HepG2 (cell line): ENCODE results near the gene PLXDC2. TPM values are rescaled to one million over a fixed set of nuclear protein-coding genes. Genes with fewer than 3 reads are reported as not detected.

Source experiments
- ATAC-seq: fragments of 200-7000 bp; cut with Tn5 transposase; 3 replicates; pipeline ENCODE4 v1.9.1; 2020; ENCODE audit warnings: mild to moderate bottlenecking, moderate library complexity
- BruUV-seq: library from RNA; stranded (reverse); fragments of 400-500 nt; replicated peaks from 2 replicates; lab custom pipeline; 2021; lab: Mats Ljungman, UMichigan
- CTCF ChIA-PET: fragments of 300-600 bp; formaldehyde crosslinking; extraction: SDS; loops from one replicate; lab custom pipeline; 2021; ENCODE audit warnings: low total read pairs, inconsistent platforms, low intra/inter-chr PET ratio; lab: Yijun Ruan, JAX
- POLR2A ChIA-PET: fragments of 350-600 bp; sonication (Branson Sonifier 250); formaldehyde crosslinking; loops from one replicate; lab custom pipeline; 2020; ENCODE audit warnings: antibody characterized with exemption, inconsistent platforms; lab: Yijun Ruan, JAX
- DNase-seq: peaks from one replicate; pipeline ENCODE4 v3.0.0-alpha.2; 2015; ENCODE audit warnings: low spot score
- FAIRE-seq: peaks from 3 replicates; lab custom pipeline; 2011; peaks lifted over from hg19 to GRCh38; lab: Jason Lieb, UNC
- H2AFZ ChIP-seq: one replicate; pipeline ENCODE4 v1.6.1; 2011; ENCODE audit warnings: low read length, inconsistent platforms
- H3K27ac ChIP-seq: fragments of 300-600 bp; 3 replicates; pipeline ENCODE4 v1.8.0; 2011; ENCODE audit warnings: mixed run types, mild to moderate bottlenecking, mixed read lengths, low read length, inconsistent platforms; ENCODE audit not compliant: insufficient read depth; ENCODE audit errors: extremely low read length
- H3K27me3 ChIP-seq, 2 experiments: fragments of 200-600 bp in 1 of 2; 2 replicates in 1 of 2; 3 replicates in 1 of 2; pipeline versions ENCODE4 v1.6.0 to v1.8.0; 2011; ENCODE audit warnings: low read length in 2 of 2, mild to moderate bottlenecking in 2 of 2, moderate library complexity in 2 of 2, inconsistent platforms in 1 of 2; ENCODE audit not compliant: insufficient read depth in 2 of 2, control insufficient read depth in 1 of 2
- H3K36me3 ChIP-seq, 2 experiments: fragments of 200-600 bp in 1 of 2; replicated peaks in 1 of 2; 2 replicates in 1 of 2; 3 replicates in 1 of 2; pipeline versions ENCODE4 v1.5.1 to v1.8.0; 2011; ENCODE audit warnings: low read length in 2 of 2, inconsistent platforms in 1 of 2; ENCODE audit not compliant: insufficient read depth in 2 of 2, control insufficient read depth in 1 of 2
- H3K4me1 ChIP-seq: 2 replicates; pipeline ENCODE4 v1.5.1; 2012; ENCODE audit warnings: low read length, inconsistent platforms; ENCODE audit not compliant: insufficient read depth
- H3K4me2 ChIP-seq: 2 replicates; pipeline ENCODE4 v1.6.0; 2011; ENCODE audit warnings: low read depth, low read length, inconsistent platforms
- H3K4me3 ChIP-seq, 3 experiments: fragments of 200-600 bp in 1 of 3; sonication (generic), shearing (Covaris generic) in 1 of 3; replicated peaks in 1 of 3; 2 replicates each; pipeline ENCODE4 v1.5.1; 2011 to 2016; ENCODE audit warnings: low read length in 3 of 3, inconsistent platforms in 2 of 3, low read depth in 2 of 3, mild to moderate bottlenecking in 2 of 3, control low read depth in 1 of 3, mixed read lengths in 1 of 3; ENCODE audit not compliant: insufficient read depth in 1 of 3
- H3K79me2 ChIP-seq: one replicate; pipeline ENCODE4 v1.6.1; 2011; ENCODE audit warnings: low read length, inconsistent platforms; ENCODE audit not compliant: insufficient read depth
- H3K9ac ChIP-seq: 2 replicates; pipeline ENCODE4 v1.6.0; 2011; ENCODE audit warnings: mild to moderate bottlenecking, low read depth, low read length, inconsistent platforms; ENCODE audit not compliant: insufficient read depth
- H3K9me3 ChIP-seq: 2 replicates; pipeline ENCODE4 v1.5.1; 2012; ENCODE audit warnings: mild to moderate bottlenecking, low read length
- H4K20me1 ChIP-seq: 2 replicates; pipeline ENCODE4 v1.6.0; 2011; ENCODE audit warnings: inconsistent platforms, mild to moderate bottlenecking, low read length, moderate library complexity; ENCODE audit not compliant: insufficient read depth
- ARNT ChIP-seq: fragments of 450-650 bp; IDR thresholded peaks from 2 replicates; pipeline ENCODE4 v1.6.1; 2017
- ASH2L ChIP-seq: fragments of 300-600, 200-600 bp; sonication (generic); IDR thresholded peaks from 2 replicates; pipeline ENCODE4 v1.7.0; 2017; ENCODE audit warnings: low read depth, mild to moderate bottlenecking, moderate library complexity, mixed read lengths, low read length; ENCODE audit not compliant: insufficient read length
- CERS6 ChIP-seq: sonication (generic); formaldehyde crosslinking; IDR thresholded peaks from 2 replicates; pipeline ENCODE4 v1.5.0; 2020; ENCODE audit warnings: missing genetic modification reagents
- FOXK1 ChIP-seq: sonication (generic); formaldehyde crosslinking; IDR thresholded peaks from 2 replicates; pipeline ENCODE4 v1.4.0; 2020; ENCODE audit warnings: low read depth, missing genetic modification reagents, borderline replicate concordance
- MXD1 ChIP-seq: sonication (generic); formaldehyde crosslinking; IDR thresholded peaks from 2 replicates; pipeline ENCODE4 v1.4.0; 2020; ENCODE audit warnings: mild to moderate bottlenecking, missing genetic modification reagents
- PRDM10 ChIP-seq: sonication (generic); formaldehyde crosslinking; IDR thresholded peaks from 2 replicates; pipeline ENCODE4 v1.4.0; 2020; ENCODE audit warnings: low read depth, missing genetic modification reagents
- REST ChIP-seq, 2 experiments: IDR thresholded peaks; 2 replicates each; pipeline ENCODE4 v1.6.1; 2011 to 2012; ENCODE audit warnings: low read length in 2 of 2, borderline replicate concordance in 1 of 2, low read depth in 1 of 2, mild to moderate bottlenecking in 1 of 2, moderate library complexity in 1 of 2
- SALL1 ChIP-seq: sonication (generic); formaldehyde crosslinking; IDR thresholded peaks from 2 replicates; pipeline ENCODE4 v1.8.0; 2022; ENCODE audit warnings: mild to moderate bottlenecking, missing genetic modification reagents
- ZKSCAN1 ChIP-seq: fragments of 150-350 bp; IDR thresholded peaks from 2 replicates; pipeline ENCODE4 v1.6.1; 2014; ENCODE audit warnings: low read length
- ZNF720 ChIP-seq: sonication (generic); formaldehyde crosslinking; IDR thresholded peaks from 2 replicates; pipeline ENCODE4 v1.4.0; 2020; ENCODE audit warnings: missing genetic modification reagents
- ZNF792 ChIP-seq: IDR thresholded peaks from 2 replicates; pipeline ENCODE4 v1.6.1; 2016
- WGBS: methylation state at CpG from one replicate; pipeline ENCODE4 v1.1.6; 2017; ENCODE audit warnings: low lambda C conversion rate; 5-methylcytosine and 5-hydroxymethylcytosine counted together
- in situ Hi-C: cut with HindIII; loops from 2 replicates; pipeline ENCODE4 v1.10.0; 2017; ENCODE audit warnings: low pct_unique_long_range_greater_than_20kb; ENCODE audit not compliant: extremely low pct_ligation_motif_present
- intact Hi-C: fragments of 100-400 bp; cut with micrococcal nuclease; formaldehyde crosslinking; loops from one replicate; pipeline ENCODE4 v1.10.0; 2022; ENCODE audit not compliant: unreplicated experiment
- polyA plus RNA-seq, 8 experiments: library from polyadenylated mRNA; depleted of rRNA in 3 of 8; stranded (reverse) in 7 of 8; unstranded in 1 of 8; fragments of >200 nt; fragmentation: Illumina TruSeq in 4 of 8; extraction: Trizol in 4 of 8; gene quantifications; 2 replicates each; pipeline versions ENCODE4 v1.2.1 to v1.2.3, GENCODE V29; 2011 to 2016; ENCODE audit warnings: low read depth in 4 of 8, missing spikeins in 1 of 8, mixed read lengths in 1 of 8; ENCODE audit not compliant: insufficient read depth in 1 of 8
- total RNA-seq, 5 experiments: library from RNA; depleted of rRNA; stranded (reverse); fragments of >200 nt; fragmentation: Illumina TruSeq; extraction: Trizol; gene quantifications; 2 replicates each; pipeline ENCODE4 v1.2.3, GENCODE V29; 2016; ENCODE audit warnings: low read depth in 1 of 5

The PLXDC2 gene
- total and polyA plus RNA-seq, 2 of the 13 experiments (the other 11 are each of a cell fraction or from before 2014, with no cell fraction given), result 2.1 to 2.4 TPM

- no peaks in the 10 kb centered on the region for H3K79me2 ChIP-seq
- H3K27me3 ChIP-seq, result no peaks in the 10 kb centered on the region
- ATAC-seq (no peak), DNase-seq (no peak), FAIRE-seq (no peak)
- TF ChIP-seq CERS6 (CRISPR knock-in tag), result no peak
- TF ChIP-seq REST (IDR thresholded peaks at IDR 0.05; ENCODE audit: borderline replicate concordance in 1 of 2, low read depth in 1 of 2, low read length in 2 of 2), result no peak
- no peak for TF ChIP-seq MXD1 (CRISPR knock-in tag)
- TF ChIP-seq ZNF792 (CRISPR knock-in tag), result no peak
- TF ChIP-seq SALL1 (CRISPR knock-in tag), result no peak
- TF ChIP-seq ZKSCAN1, result no peak
- TF ChIP-seq ARNT, result no peak
- TF ChIP-seq ZNF720, result no peak
- no peak for TF ChIP-seq FOXK1 (CRISPR knock-in tag)
- no peak for TF ChIP-seq PRDM10 (CRISPR knock-in tag)
- TF ChIP-seq ASH2L, result no peak
- intact Hi-C loops, result no loop called here
- ChIA-PET CTCF (no interaction called here), POLR2A (no interaction called here)
- WGBS, result 31% methylated on average over 5 of the region's 5 CpGs
- H2AFZ ChIP-seq, result no peak overlapping the region
- H3K27ac ChIP-seq, result no peak overlapping the region
- no TSS peak for BruUV-seq
- in situ Hi-C loops, result no loop called here
- H3K4me2 ChIP-seq, result no peak overlapping the region
- H3K36me3 ChIP-seq, result no peaks in the 10 kb centered on the region
- H3K9ac ChIP-seq, result no peak overlapping the region
- no peaks in the 10 kb centered on the region for H3K4me1 ChIP-seq
- H4K20me1 ChIP-seq, result no peaks in the 10 kb centered on the region
- H3K9me3 ChIP-seq, result no peaks in the 10 kb centered on the region
- no peak overlapping the region for H3K4me3 ChIP-seq
These were observed 8.4 kb downstream of the PLXDC2 start for GRCh38 chr10:19824381-19825342.
